Osteoblast (primary cell): Measurements from ENCODE around the gene NFIC. TPM values are rescaled to one million over a fixed set of nuclear protein-coding genes. Genes with fewer than 3 reads are reported as not detected.

Experiments used
- DNase-seq: peaks from one replicate; pipeline ENCODE4 v3.0.0; 2011; ENCODE audit warnings: low spot score, mixed read lengths; ENCODE audit not compliant: insufficient read length; ENCODE audit errors: missing footprints
- H2AFZ ChIP-seq: 2 replicates; pipeline ENCODE4 v1.6.0; 2011; ENCODE audit warnings: mild to moderate bottlenecking, low read length
- H3K27ac ChIP-seq: 2 replicates; pipeline ENCODE4 v1.5.1; 2011; ENCODE audit warnings: mild to moderate bottlenecking, low read depth, low read length, moderate library complexity
- H3K27me3 ChIP-seq: 2 replicates; pipeline ENCODE4 v1.6.0; 2012; ENCODE audit warnings: mild to moderate bottlenecking, control low read depth, inconsistent platforms, low read length, moderate library complexity; ENCODE audit not compliant: insufficient read depth
- H3K36me3 ChIP-seq: 2 replicates; pipeline ENCODE4 v1.5.1; 2011; ENCODE audit warnings: mild to moderate bottlenecking, low read length, control low read depth, moderate library complexity; ENCODE audit not compliant: insufficient read depth
- H3K4me1 ChIP-seq: 2 replicates; pipeline ENCODE4 v1.5.1; 2011; ENCODE audit warnings: mild to moderate bottlenecking, low read length, control low read depth, moderate library complexity; ENCODE audit not compliant: insufficient read depth
- H3K4me2 ChIP-seq: 2 replicates; pipeline ENCODE4 v1.6.0; 2011; ENCODE audit warnings: mild to moderate bottlenecking, low read length; ENCODE audit not compliant: insufficient read depth
- H3K4me3 ChIP-seq: fragments of 200-600 bp; sonication (generic); 3 replicates; pipeline ENCODE4 v1.5.1; 2012; ENCODE audit warnings: mild to moderate bottlenecking, low read length, inconsistent platforms; ENCODE audit not compliant: insufficient read depth
- H3K79me2 ChIP-seq: 2 replicates; pipeline ENCODE4 v1.6.0; 2012; ENCODE audit warnings: mild to moderate bottlenecking, low read length, control low read depth, inconsistent platforms; ENCODE audit not compliant: insufficient read depth
- H3K9me3 ChIP-seq: 2 replicates; pipeline ENCODE4 v1.5.1; 2011; ENCODE audit warnings: low read depth, low read length, control low read depth
- H4K20me1 ChIP-seq: 2 replicates; pipeline ENCODE4 v1.6.0; 2012; ENCODE audit warnings: mild to moderate bottlenecking, low read length, control low read depth; ENCODE audit not compliant: insufficient read depth
- total RNA-seq: library from RNA; depleted of rRNA; stranded (reverse); fragments of >200 nt; gene quantifications from 2 replicates; pipeline ENCODE4 v1.2.3, GENCODE V29; 2012
- TF ChIP-seq, protein P1 (sequence below): IDR thresholded peaks from 2 replicates; pipeline ENCODE4 v1.5.1; 2011; ENCODE audit warnings: mild to moderate bottlenecking, low read depth, low read length, moderate library complexity; ENCODE audit errors: extremely low read depth

NFIC gene
- total RNA-seq, 1 donor, result 61.2 TPM

DNA sequence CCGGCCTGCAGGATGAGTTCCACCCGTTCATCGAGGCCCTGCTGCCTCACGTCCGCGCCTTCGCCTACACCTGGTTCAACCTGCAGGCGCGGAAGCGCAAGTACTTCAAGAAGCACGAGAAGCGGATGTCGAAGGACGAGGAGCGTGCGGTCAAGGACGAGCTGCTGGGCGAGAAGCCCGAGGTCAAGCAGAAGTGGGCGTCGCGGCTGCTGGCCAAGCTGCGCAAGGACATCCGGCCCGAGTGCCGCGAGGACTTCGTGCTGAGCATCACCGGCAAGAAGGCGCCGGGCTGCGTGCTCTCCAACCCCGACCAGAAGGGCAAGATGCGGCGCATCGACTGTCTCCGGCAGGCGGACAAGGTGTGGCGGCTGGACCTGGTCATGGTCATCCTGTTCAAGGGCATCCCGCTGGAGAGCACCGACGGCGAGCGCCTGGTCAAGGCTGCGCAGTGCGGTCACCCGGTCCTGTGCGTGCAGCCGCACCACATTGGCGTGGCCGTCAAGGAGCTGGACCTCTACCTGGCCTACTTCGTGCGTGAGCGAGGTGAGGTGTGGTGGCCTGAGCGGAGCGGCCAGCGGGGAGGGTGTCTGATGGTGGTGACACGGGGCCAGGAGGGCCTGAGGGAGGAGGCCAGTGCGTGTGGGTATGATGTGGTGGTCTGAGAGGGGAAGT, 15.5 kb downstream of the NFIC start:
- DNase-seq, result no peak
- TF ChIP-seq, protein P1, sequence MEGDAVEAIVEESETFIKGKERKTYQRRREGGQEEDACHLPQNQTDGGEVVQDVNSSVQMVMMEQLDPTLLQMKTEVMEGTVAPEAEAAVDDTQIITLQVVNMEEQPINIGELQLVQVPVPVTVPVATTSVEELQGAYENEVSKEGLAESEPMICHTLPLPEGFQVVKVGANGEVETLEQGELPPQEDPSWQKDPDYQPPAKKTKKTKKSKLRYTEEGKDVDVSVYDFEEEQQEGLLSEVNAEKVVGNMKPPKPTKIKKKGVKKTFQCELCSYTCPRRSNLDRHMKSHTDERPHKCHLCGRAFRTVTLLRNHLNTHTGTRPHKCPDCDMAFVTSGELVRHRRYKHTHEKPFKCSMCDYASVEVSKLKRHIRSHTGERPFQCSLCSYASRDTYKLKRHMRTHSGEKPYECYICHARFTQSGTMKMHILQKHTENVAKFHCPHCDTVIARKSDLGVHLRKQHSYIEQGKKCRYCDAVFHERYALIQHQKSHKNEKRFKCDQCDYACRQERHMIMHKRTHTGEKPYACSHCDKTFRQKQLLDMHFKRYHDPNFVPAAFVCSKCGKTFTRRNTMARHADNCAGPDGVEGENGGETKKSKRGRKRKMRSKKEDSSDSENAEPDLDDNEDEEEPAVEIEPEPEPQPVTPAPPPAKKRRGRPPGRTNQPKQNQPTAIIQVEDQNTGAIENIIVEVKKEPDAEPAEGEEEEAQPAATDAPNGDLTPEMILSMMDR, result no peak
- H3K79me2 ChIP-seq, result peaks cover 90% of the 10 kb centered on the region
- peaks cover 23% of the 10 kb centered on the region for H3K36me3 ChIP-seq
- H4K20me1 ChIP-seq, result peaks cover 65% of the 10 kb centered on the region
- no peak overlapping the region for H3K4me3 ChIP-seq
- H3K27ac ChIP-seq, result no peak overlapping the region
- no peaks in the 10 kb centered on the region for H3K27me3 ChIP-seq
- peaks cover 25% of the 10 kb centered on the region for H3K4me1 ChIP-seq
- no peak overlapping the region for H2AFZ ChIP-seq
- no peaks in the 10 kb centered on the region for H3K9me3 ChIP-seq
- H3K4me2 ChIP-seq, result no peak overlapping the region

GRCh38 chr19:3382460-3383100, 16.2 kb downstream of the NFIC start:
- H4K20me1 ChIP-seq, result peaks cover 67% of the 10 kb centered on the region
- no peaks in the 10 kb centered on the region for H3K27me3 ChIP-seq
- H3K79me2 ChIP-seq, result peaks cover 91% of the 10 kb centered on the region
- no peak overlapping the region for H3K4me3 ChIP-seq
- peaks cover 23% of the 10 kb centered on the region for H3K36me3 ChIP-seq
- H3K4me2 ChIP-seq, result no peak overlapping the region
- H2AFZ ChIP-seq, result no peak overlapping the region
- TF ChIP-seq, protein P1, result no peak
- DNase-seq, result peak; percentile 78
- H3K27ac ChIP-seq, result no peak overlapping the region
- H3K4me1 ChIP-seq, result peaks cover 31% of the 10 kb centered on the region
- H3K9me3 ChIP-seq, result no peaks in the 10 kb centered on the region

- H3K4me1 ChIP-seq, result peaks cover 36% of the 10 kb centered on the region
Observed at GRCh38 chr19:3383121-3383722, 16.8 kb downstream of the NFIC start.

More at GRCh38 chr19:3383121-3383722, 16.8 kb downstream of the NFIC start:
- Histone ChIP-seq H3K79me2 (peaks cover 93% of the 10 kb centered on the region), H3K36me3 (peaks cover 23% of the 10 kb centered on the region), H4K20me1 (peaks cover 68% of the 10 kb centered on the region), H3K9me3 (no peaks in the 10 kb centered on the region), H3K27ac (no peak overlapping the region), H3K4me2 (no peak overlapping the region), H2AFZ (no peak overlapping the region), H3K4me3 (no peak overlapping the region), H3K27me3 (no peaks in the 10 kb centered on the region)
- peak; percentile 93 for DNase-seq
- TF ChIP-seq, protein P1, result no peak
